ENCODE results near the gene PPT2.

DNA sequence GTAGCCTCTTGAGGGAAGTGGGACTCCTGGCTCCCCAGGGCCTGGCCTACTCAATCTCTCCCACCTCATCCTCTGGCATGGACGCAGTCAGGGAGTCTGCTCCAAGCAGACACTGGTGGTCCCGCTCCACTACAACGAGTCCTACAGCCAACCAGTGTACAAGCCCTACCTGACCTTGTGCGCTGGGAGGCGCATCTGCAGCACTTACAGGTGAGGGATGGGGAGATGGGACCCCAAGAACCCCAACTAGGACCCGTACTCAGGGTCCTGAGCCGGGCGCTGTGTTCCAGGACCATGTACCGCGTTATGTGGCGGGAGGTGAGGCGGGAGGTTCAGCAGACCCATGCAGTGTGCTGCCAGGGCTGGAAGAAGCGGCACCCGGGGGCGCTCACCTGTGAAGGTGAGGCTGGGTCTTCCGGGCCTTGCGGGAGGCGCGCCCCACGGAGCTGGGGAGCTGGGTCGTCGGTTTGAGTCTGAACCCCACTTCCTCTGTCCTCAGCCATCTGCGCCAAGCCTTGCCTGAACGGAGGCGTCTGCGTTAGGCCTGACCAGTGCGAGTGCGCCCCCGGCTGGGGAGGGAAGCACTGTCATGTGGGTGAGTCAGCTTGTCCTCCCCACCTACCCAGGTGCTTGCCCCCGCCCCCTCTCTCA is 12.6 kb downstream of the PPT2 start:
- TF ChIP-seq CTCF (IDR thresholded peaks at IDR 0.05) (no peak), EP300 (IDR thresholded peaks at IDR 0.05) (no peak), POLR2A (IDR thresholded peaks at IDR 0.05) (no peak), POLR2AphosphoS5 (IDR thresholded peaks at IDR 0.05) (no peak)

Data from suprapubic skin (tissue), 4 donors.